Nucleus accumbens (tissue), 56 donors: ENCODE data around the gene IRF2BP1.
A peak's percentile ranks its signal among the peaks of the same experiment; 100 is the strongest.
"Not testable (repeated sequence)": the region's sequence is repeated elsewhere in the genome, so short reads cannot be mapped to it uniquely, and the experiment has no call there.

Experiments used
- DNase-seq, 56 donors: peaks; one replicate each; lab custom pipeline; 2025; lab: John Stamatoyannopoulos, UW

Gene IRF2BP1

GRCh38 chr19:45882652-45883585 lies 3.0 kb downstream of the IRF2BP1 start:
- peak in 36 of 56 donors; percentile 3 to 71 (median 31) for DNase-seq

GRCh38 chr19:45881909-45882528 lies 3.9 kb downstream of the IRF2BP1 start:
- DNase-seq: no peak

DNA sequence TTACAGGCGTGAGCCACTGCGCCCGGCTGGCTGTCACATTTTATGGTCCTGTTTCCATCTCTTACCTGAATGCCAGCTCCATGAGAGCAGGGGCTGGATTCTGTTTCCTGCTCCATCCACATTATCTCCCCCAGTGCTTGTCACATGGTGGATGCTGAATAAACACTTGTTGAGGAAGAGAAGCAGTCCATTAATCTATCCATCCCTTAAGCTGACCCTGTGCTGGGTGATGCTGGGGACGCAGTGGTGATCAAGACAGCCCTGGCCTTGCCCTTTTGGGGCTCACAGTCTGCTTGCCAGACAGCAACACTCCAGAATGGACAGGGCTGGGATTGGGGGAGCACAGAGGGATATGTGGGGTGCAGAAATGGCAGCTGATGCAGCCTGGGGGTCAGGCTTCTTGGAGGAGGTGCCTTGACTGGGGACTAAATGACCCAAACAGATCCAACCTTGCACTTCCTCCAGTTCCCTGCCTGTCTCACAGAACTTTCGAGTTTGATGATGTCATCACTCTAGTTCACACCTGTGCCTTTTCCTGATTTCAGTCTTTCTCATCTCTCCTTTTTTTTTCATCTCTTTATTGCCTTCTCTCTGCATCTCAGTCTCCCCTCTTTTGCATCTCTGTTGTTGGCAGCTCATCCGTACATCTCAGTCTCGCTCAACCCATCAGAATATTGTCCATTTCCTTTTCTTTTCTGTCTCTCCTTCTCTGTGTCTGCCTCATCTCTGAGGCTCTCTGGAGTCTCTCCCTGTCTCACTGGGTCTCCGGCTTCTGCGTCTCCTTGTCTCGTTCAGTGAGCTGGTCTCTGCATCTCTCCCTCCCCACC lies 4.6 kb downstream of the IRF2BP1 start:
- DNase-seq: no peak

DNA sequence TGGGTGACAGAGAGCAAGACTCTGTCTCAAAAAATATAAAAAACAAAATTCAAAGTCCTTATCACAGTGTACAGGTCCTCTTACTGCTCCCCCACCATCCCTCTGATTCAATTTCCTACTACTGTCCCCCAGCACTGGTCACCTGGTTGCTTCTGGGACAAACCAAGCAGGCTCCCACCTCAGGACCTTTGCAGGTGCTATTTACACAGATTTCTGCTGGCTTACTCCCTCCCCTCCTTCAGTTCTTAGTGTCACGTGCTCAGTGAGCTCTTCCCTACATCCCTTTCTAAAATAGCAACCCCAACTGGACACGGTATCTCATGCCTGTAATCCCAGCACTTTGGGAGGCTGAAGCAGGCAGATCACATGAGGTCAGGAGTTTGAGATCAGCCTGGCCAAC lies 6.0 kb downstream of the IRF2BP1 start:
- DNase-seq: no peak

DNA sequence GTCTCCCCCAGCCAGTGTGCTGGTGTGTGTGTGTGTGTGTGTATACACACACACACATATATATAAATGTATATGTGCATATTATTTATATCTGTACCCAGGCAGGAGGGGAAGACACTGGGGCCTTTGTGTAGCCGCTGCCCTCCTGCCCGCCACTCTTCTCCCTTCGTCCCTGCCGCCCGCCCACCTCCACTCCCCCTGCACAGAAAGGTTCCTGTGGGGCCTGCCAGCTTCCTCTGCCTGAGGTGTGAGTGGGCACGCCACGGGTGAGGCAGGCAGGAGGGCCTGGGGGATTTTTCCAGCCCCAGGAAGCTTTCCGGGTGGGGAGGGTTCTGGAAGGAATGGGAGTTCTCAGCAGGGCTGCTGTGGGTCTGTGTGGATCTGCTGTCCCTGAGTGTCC lies 6.9 kb downstream of the IRF2BP1 start:
- no peak for DNase-seq

DNA sequence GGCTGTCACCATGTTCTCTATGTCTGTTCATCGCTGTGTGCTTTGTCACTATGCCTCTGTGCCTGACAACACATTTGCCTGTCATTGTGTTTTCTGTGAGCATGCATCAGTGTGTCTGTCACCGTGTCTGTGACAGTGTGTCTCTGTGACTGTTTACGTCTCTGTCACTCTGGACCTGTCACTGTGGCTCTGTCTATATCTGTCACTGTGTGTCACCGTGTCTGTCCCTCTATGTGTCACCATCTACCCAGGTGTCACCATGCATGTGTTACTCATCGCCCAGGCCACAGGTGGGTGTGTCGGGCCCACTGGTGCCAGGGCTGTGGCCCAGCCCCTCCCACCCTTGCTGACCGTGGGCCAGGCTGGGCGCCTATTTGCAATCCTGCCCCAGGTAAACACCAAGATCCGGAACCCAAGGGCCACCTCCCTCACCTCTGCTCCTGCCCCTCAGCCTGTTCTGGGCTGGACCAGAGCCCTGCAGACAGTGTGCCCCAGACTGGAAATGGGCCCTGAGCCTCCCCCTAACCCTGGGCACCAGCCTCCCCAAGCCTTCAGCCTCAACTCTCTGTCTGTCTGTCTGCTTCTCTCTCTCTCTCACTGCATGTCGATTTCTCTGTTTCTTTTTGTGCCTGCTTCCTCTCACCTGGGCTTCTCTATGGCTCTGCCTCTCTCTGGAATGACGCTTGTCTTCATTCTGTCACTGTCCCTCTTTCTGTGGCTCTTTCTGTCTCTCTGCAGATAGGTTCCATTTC lies 7.7 kb downstream of the IRF2BP1 start:
- no peak for DNase-seq

- DNase-seq: no peak
Observed at GRCh38 chr19:45876411-45877197, 9.3 kb downstream of the IRF2BP1 start.

DNA sequence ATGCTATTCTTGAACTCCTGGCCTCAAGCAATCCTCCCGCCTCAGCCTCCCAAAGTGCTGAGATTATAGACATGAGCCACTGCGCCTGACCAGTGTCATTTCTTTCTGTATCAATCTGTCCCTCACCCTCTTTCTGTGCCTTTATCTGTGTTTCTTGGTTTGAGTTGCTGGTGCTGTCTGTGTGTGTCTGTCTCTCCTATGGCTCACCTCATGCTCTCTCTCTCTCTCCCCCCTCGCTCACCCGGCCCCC lies 9.9 kb downstream of the IRF2BP1 start:
- no peak for DNase-seq

- DNase-seq: no peak
Observed at GRCh38 chr19:45874620-45874966, 11.3 kb downstream of the IRF2BP1 start.

GRCh38 chr19:45873219-45873772 lies 12.6 kb downstream of the IRF2BP1 start:
- DNase-seq: no peak

- no peak for DNase-seq
Observed at GRCh38 chr19:45872095-45872919, 13.6 kb downstream of the IRF2BP1 start.

DNA sequence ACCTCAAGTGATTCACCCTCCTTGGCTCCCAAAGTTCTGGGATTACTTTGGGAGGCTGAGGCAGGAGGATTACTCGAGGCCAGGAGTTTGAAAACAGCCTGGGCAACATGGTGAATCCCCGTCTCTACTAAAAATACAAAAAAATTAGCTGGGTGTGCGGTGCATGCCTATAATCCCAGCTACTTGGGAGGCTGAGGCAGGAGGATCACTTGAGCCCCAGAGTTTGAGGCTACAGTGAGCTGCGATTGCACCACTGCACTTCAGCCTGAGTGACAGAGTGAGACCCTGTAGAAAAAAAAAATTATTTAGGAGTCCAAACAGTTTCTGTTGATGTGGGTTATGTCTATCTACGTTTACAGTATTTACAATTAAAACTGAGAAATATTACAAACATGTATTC lies 15.1 kb downstream of the IRF2BP1 start:
- DNase-seq: no peak

GRCh38 chr19:45867241-45867640 lies 18.7 kb downstream of the IRF2BP1 start:
- not testable (repeated sequence) for DNase-seq

- DNase-seq: no peak
Observed at GRCh38 chr19:45866400-45867176, 19.4 kb downstream of the IRF2BP1 start.

- no peak for DNase-seq
Observed at GRCh38 chr19:45865269-45865948, 20.5 kb downstream of the IRF2BP1 start.

GRCh38 chr19:45864629-45865082 lies 21.3 kb downstream of the IRF2BP1 start:
- DNase-seq: no peak
